Measurements from ENCODE around the gene RESP18. TPM values are rescaled to one million over a fixed set of nuclear protein-coding genes. Genes with fewer than 3 reads are reported as not detected.

The RESP18 gene
- total and polyA plus RNA-seq, 5 donors from 2014 or later = not detected

DNA sequence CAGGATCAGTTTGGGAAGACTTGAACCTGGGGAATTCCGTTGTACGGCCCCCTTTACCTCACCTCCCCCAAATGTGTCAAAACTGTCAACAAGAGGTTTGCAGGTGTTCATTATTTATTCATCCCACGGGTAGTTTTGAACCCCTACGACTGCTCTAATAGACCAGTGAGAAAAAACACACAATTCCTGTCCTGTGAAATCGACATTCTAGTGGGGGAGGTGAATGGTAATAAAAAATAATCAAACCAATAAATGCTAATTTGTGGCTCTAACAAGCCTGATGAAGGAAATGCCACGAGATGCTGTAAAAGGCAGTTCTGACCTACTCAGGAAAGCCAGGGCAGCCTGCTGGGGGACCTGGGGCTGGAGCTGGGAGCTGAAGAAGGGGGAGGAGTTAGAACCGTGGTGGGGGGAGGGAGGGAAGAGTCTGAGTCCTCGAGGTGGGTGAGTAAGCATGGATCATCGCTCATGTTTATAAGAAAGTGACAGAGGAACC lies 53.8 kb downstream of the RESP18 start:
- peak overlapping the region; percentile 48 to 100 (median 100) for H3K27ac Mint-ChIP-seq
- DNase-seq = no peak

DNA sequence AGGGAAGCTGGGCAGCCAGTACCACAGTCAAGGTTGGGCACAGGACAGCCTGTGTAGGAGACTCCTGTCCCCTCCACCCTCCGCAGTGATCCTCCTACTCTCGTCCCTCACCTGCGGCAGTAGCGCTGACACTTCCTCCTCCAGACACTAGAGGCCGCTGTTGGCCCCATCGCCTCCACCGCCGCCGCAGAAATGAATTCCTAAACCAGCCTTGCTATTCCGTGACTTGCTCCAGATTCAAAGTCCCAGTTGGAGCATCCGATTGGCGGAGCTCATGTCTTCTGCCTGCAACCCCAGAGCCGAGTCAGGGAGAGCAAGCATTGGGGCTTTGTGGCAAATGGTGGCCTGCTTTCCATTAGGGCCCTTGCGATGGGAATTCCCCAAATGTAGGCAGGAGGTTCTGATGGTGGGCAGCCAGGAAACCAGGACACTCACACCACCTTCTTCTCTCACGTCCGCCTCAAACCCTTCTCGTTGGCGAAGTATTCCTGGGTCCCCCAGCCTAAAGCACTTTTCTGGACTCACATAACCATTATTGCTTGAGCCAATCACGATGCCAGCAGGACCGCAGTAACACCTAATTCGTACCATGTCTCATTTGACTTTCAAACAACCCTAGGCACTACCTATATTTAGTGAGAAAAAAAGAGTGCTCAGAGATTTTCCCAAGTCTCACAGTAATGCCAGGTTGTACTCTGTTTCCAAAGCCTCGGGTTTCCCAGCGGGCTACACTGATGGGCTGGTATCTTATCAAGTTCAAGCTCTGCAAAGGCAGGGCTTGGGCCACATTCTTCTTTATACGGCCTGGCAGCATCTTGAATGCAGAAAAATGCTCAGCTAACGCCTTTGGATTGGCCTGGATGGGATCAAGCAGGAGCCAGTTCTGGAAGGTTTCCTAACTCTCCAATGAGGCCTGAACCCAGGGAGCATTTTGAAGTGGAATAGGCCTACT lies 54.6 kb downstream of the RESP18 start:
- H3K27me3 Mint-ChIP-seq = peaks cover 12% of the 10 kb centered on the region
- Histone ChIP-seq H3K36me3 (ENCODE audit: control insufficient read depth, insufficient read depth, low read length) (peaks cover 27% of the 10 kb centered on the region), H3K4me1 (ENCODE audit: control insufficient read depth, insufficient read depth, low read length, poor library complexity, severe bottlenecking) (peaks cover 28% of the 10 kb centered on the region), H3K4me3 (ENCODE audit: low read depth, low read length) (peak overlapping the region; percentile 78), H3K9me3 (ENCODE audit: control insufficient read depth in 2 of 2, low read length in 2 of 2) (no peaks in the 10 kb centered on the region), H3K27me3 (ENCODE audit: control insufficient read depth, insufficient read depth, low read length) (no peaks in the 10 kb centered on the region), H3K27ac (ENCODE audit: insufficient read depth, low read length, poor library complexity, severe bottlenecking) (peak overlapping the region; percentile 99)
- ATAC-seq (ENCODE audit: low read depth in 2 of 2) = no peak
- peak overlapping the region; percentile 93 to 98 (median 96) for H3K4me3 Mint-ChIP-seq
- H3K4me1 Mint-ChIP-seq = peaks cover 20 to 55% (median 26%) of the 10 kb centered on the region in 4 donors
- peak overlapping the region; percentile 76 to 100 (median 100) for H3K27ac Mint-ChIP-seq
- peak; percentile 64 to 76 (median 68) for DNase-seq
- peaks cover 17% of the 10 kb centered on the region for H3K36me3 Mint-ChIP-seq
- peaks cover 0 to 2% (median 0%) of the 10 kb centered on the region in 7 donors for H3K9me3 Mint-ChIP-seq

More for the DNA sequence above, 53.8 kb downstream of the RESP18 start:
- peak overlapping the region; percentile 93 to 98 (median 96) for H3K4me3 Mint-ChIP-seq
- H3K27ac ChIP-seq (ENCODE audit: insufficient read depth, low read length, poor library complexity, severe bottlenecking) = peak overlapping the region; percentile 99
- H3K4me1 ChIP-seq (ENCODE audit: control insufficient read depth, insufficient read depth, low read length, poor library complexity, severe bottlenecking) = peaks cover 28% of the 10 kb centered on the region
- peaks cover 0 to 2% (median 0%) of the 10 kb centered on the region in 7 donors for H3K9me3 Mint-ChIP-seq
- H3K27me3 Mint-ChIP-seq = peaks cover 12% of the 10 kb centered on the region
- peaks cover 35% of the 10 kb centered on the region for H3K36me3 ChIP-seq (ENCODE audit: control insufficient read depth, insufficient read depth, low read length)
- no peak for ATAC-seq (ENCODE audit: low read depth in 2 of 2)
- H3K9me3 ChIP-seq (ENCODE audit: control insufficient read depth in 2 of 2, low read length in 2 of 2) = no peaks in the 10 kb centered on the region
- H3K27me3 ChIP-seq (ENCODE audit: control insufficient read depth, insufficient read depth, low read length) = no peaks in the 10 kb centered on the region
- peaks cover 23% of the 10 kb centered on the region for H3K36me3 Mint-ChIP-seq
- H3K4me3 ChIP-seq (ENCODE audit: low read depth, low read length) = peak overlapping the region; percentile 78
- peaks cover 22 to 60% (median 27%) of the 10 kb centered on the region in 4 donors for H3K4me1 Mint-ChIP-seq

Other genes with a start within 250 kb of the RESP18 start
- gene NHEJ1, start 171.9 kb downstream of the RESP18 start, total RNA-seq = 12.9 TPM
- gene NHEJ1, start 171.9 kb downstream of the RESP18 start, polyA plus RNA-seq = 10 to 100 TPM; 24.6 to 29.1 (median 26.8) TPM
- 1.3 TPM for gene SLC23A3, start 162.7 kb downstream of the RESP18 start, total RNA-seq
- gene SLC23A3, start 162.7 kb downstream of the RESP18 start, polyA plus RNA-seq = not detected
- gene CNPPD1, start 155.8 kb downstream of the RESP18 start, total RNA-seq = 68.2 TPM
- gene CNPPD1, start 155.8 kb downstream of the RESP18 start, polyA plus RNA-seq = 100 to 1,000 TPM; 100 to 143 (median 113) TPM
- gene RETREG2, start 154.5 kb downstream of the RESP18 start, total RNA-seq = 84.7 TPM
- 10 to 100 TPM; 62.8 to 89.7 (median 72.1) TPM for gene RETREG2, start 154.5 kb downstream of the RESP18 start, polyA plus RNA-seq
- 70.8 TPM for gene ZFAND2B, start 126.0 kb downstream of the RESP18 start, total RNA-seq
- gene ZFAND2B, start 126.0 kb downstream of the RESP18 start, polyA plus RNA-seq = 10 to 100 TPM; 54.4 to 72.1 (median 64.0) TPM
- 6.0 TPM for gene ABCB6, start 113.8 kb downstream of the RESP18 start, total RNA-seq
- 1 to 10 TPM; 1.5 to 3.9 (median 1.7) TPM for gene ABCB6, start 113.8 kb downstream of the RESP18 start, polyA plus RNA-seq
- gene ATG9A, start 103.1 kb downstream of the RESP18 start, total RNA-seq = 68.0 TPM
- gene ATG9A, start 103.1 kb downstream of the RESP18 start, polyA plus RNA-seq = 10 to 100 TPM; 18.7 to 21.0 (median 19.0) TPM
- 123 TPM for gene ANKZF1, start 102.9 kb downstream of the RESP18 start, total RNA-seq
- gene ANKZF1, start 102.9 kb downstream of the RESP18 start, polyA plus RNA-seq = 10 to 100 TPM; 23.5 to 37.5 (median 28.5) TPM
- gene GLB1L, start 87.3 kb downstream of the RESP18 start, total RNA-seq = 0.86 TPM
- 1 to 10 TPM in 1 of 4 donors, under 1 TPM in 2, not detected in 1; 0.78 to 1.1 (median 0.90) TPM for gene GLB1L, start 87.3 kb downstream of the RESP18 start, polyA plus RNA-seq
- 21.9 TPM for gene STK16, start 87.3 kb downstream of the RESP18 start, total RNA-seq
- 10 to 100 TPM; 14.8 to 26.1 (median 19.1) TPM for gene STK16, start 87.3 kb downstream of the RESP18 start, polyA plus RNA-seq
- not detected for gene TUBA4B, start 79.5 kb downstream of the RESP18 start, total RNA-seq
- not detected for gene TUBA4B, start 79.5 kb downstream of the RESP18 start, polyA plus RNA-seq
- 245 TPM for gene TUBA4A, start 78.8 kb downstream of the RESP18 start, total RNA-seq
- gene TUBA4A, start 78.8 kb downstream of the RESP18 start, polyA plus RNA-seq = 100 to 1,000 TPM; 217 to 323 (median 270) TPM
- 133 TPM for gene DNAJB2, start 53.4 kb downstream of the RESP18 start, total RNA-seq
- 1 to 10 TPM; 6.0 to 7.3 (median 6.2) TPM for gene DNAJB2, start 53.4 kb downstream of the RESP18 start, polyA plus RNA-seq
- gene PTPRN, start 23.3 kb downstream of the RESP18 start, total RNA-seq = not detected
- under 1 TPM in 1 of 4 donors, not detected in 3; 0.28 TPM for gene PTPRN, start 23.3 kb downstream of the RESP18 start, polyA plus RNA-seq
- 74.0 TPM for gene DNPEP, start 55.2 kb upstream of the RESP18 start, total RNA-seq
- 10 to 100 TPM; 51.2 to 76.1 (median 63.5) TPM for gene DNPEP, start 55.2 kb upstream of the RESP18 start, polyA plus RNA-seq
- not detected for gene DES, start 85.6 kb upstream of the RESP18 start, total RNA-seq
- not detected for gene DES, start 85.6 kb upstream of the RESP18 start, polyA plus RNA-seq
- 4.1 TPM for gene SPEG, start 102.1 kb upstream of the RESP18 start, total RNA-seq
- under 1 TPM in 1 of 4 donors, not detected in 3; 0.20 TPM for gene SPEG, start 102.1 kb upstream of the RESP18 start, polyA plus RNA-seq
- 25.9 TPM for gene GMPPA, start 166.1 kb upstream of the RESP18 start, total RNA-seq
- 10 to 100 TPM; 17.2 to 35.1 (median 25.1) TPM for gene GMPPA, start 166.1 kb upstream of the RESP18 start, polyA plus RNA-seq
- gene ASIC4, start 181.7 kb upstream of the RESP18 start, total RNA-seq = 0.12 TPM
- not detected for gene ASIC4, start 181.7 kb upstream of the RESP18 start, polyA plus RNA-seq
- gene CHPF, start 211.1 kb upstream of the RESP18 start, total RNA-seq = 4.5 TPM
- 1 to 10 TPM; 3.0 to 6.6 (median 4.4) TPM for gene CHPF, start 211.1 kb upstream of the RESP18 start, polyA plus RNA-seq
- 0.62 TPM for gene TMEM198, start 211.3 kb upstream of the RESP18 start, total RNA-seq
- gene TMEM198, start 211.3 kb upstream of the RESP18 start, polyA plus RNA-seq = not detected
- gene OBSL1, start 238.8 kb upstream of the RESP18 start, total RNA-seq = 0.57 TPM
- not detected for gene OBSL1, start 238.8 kb upstream of the RESP18 start, polyA plus RNA-seq
- not detected for gene INHA, start 239.6 kb upstream of the RESP18 start, total RNA-seq
- not detected for gene INHA, start 239.6 kb upstream of the RESP18 start, polyA plus RNA-seq